ENCODE measurements around the gene RPH3AL. TPM values are rescaled to one million over a fixed set of nuclear protein-coding genes. Genes with fewer than 3 reads are reported as not detected.

RPH3AL gene
- total and polyA plus RNA-seq, 2 of the 8 experiments (the other 6 are each of a cell fraction or from before 2014, with no cell fraction given), result 5.6 to 5.8 TPM

- H3K27me3 ChIP-seq (replicated peaks in 1 of 4; ENCODE audit: control insufficient read depth in 3 of 4, extremely low read depth in 1 of 4, insufficient read depth in 3 of 4, low read length in 3 of 4), result no peaks in the 10 kb centered on the region
- H3K56ac ChIP-seq (replicated peaks; ENCODE audit: insufficient read length, low read depth, low read length), result no peak overlapping the region
- TF ChIP-seq SIX5 (IDR thresholded peaks at IDR 0.05; ENCODE audit: low read depth, low read length) (no peak), KDM1A (IDR thresholded peaks at IDR 0.05; ENCODE audit: borderline replicate concordance, low read length) (0 out of 2 replicates have a peak, but pooled peaks have one; percentile 10)
- no peaks in the 10 kb centered on the region for H4K20me1 ChIP-seq (replicated peaks in 1 of 2; ENCODE audit: control insufficient read depth in 1 of 2, insufficient read depth in 2 of 2, low read length in 2 of 2)
- POLR2A ChIA-PET (ENCODE audit: partially characterized antibody), result no interaction called here
- CTCF ChIA-PET (ENCODE audit: partially characterized antibody), result interaction anchor here (1.0 kb wide), 3 partner anchors 15 to 161 kb away, joined by 3 to 5 read pairs (median 3); no protein-coding TSS in a partner anchor
- no peak overlapping the region for H3K9ac ChIP-seq (replicated peaks in 1 of 4; ENCODE audit: extremely low read depth in 1 of 4, low read depth in 3 of 4, low read length in 3 of 4)
- no peak for DNase-seq (ENCODE audit: low read depth in 1 of 2, low spot score in 2 of 2)
- no peak overlapping the region for H3K18ac ChIP-seq (ENCODE audit: extremely low read depth, low read length)
- WGBS, 2 experiments (ENCODE audit: extremely low coverage in 1 of 2, insufficient coverage in 1 of 2, insufficient read length in 1 of 2, insufficient replicate concordance in 2 of 2, low coverage in 1 of 2, low lambda C conversion rate in 2 of 2, missing lambda C conversion rate in 1 of 2), result 89% methylated on average over 13 of the region's 13 CpGs; no CpG with 5 or more reads in 1 of the 2 experiments
- H3K23me2 ChIP-seq (ENCODE audit: low read depth, low read length), result no peaks in the 10 kb centered on the region
- peaks cover 0 to 15% (median 6%) of the 10 kb centered on the region in 4 experiments; a peak in 6 of 7 replicates for H3K4me1 ChIP-seq (replicated peaks in 1 of 4; ENCODE audit: control insufficient read depth in 3 of 4, insufficient read depth in 4 of 4, low read length in 3 of 4)
- H3K4me3 ChIP-seq (ENCODE audit: extremely low read depth in 1 of 4, insufficient read depth in 2 of 4, low read depth in 3 of 4, low read length in 4 of 4), result no peak overlapping the region
- no peak overlapping the region for H3K4me2 ChIP-seq (ENCODE audit: insufficient read depth in 1 of 2, low read depth in 2 of 2, low read length in 2 of 2)
- H3K79me2 ChIP-seq (ENCODE audit: control insufficient read depth in 1 of 2, insufficient read depth in 2 of 2, low read length in 2 of 2), result no peaks in the 10 kb centered on the region
- no peak overlapping the region for H3K23ac ChIP-seq (ENCODE audit: insufficient read length)
- H3K14ac ChIP-seq (ENCODE audit: insufficient read length), result no peak overlapping the region
- no peak overlapping the region for H4K8ac ChIP-seq (ENCODE audit: extremely low read depth, insufficient read depth, low read length)
- H2AFZ ChIP-seq (ENCODE audit: low read length), result no peak overlapping the region
- no peaks in the 10 kb centered on the region for H3K9me3 ChIP-seq (ENCODE audit: insufficient read depth in 2 of 2, low read depth in 1 of 2, low read length in 1 of 2)
- H4K91ac ChIP-seq (replicated peaks; ENCODE audit: insufficient read length, low read length), result no peak overlapping the region
- no peak overlapping the region for H3K4ac ChIP-seq (replicated peaks; ENCODE audit: insufficient read length, low read depth, low read length)
- H3K79me1 ChIP-seq (ENCODE audit: low read depth, low read length), result no peaks in the 10 kb centered on the region
- H3K27ac ChIP-seq (ENCODE audit: low read depth, low read length), result no peak overlapping the region
- H3K36me3 ChIP-seq (ENCODE audit: control insufficient read depth in 2 of 4, insufficient read depth in 4 of 4, low read length in 3 of 4), result no peaks in the 10 kb centered on the region
- H4K5ac ChIP-seq (ENCODE audit: insufficient read length, low read depth, low read length), result no peak overlapping the region
- H2BK120ac ChIP-seq (replicated peaks; ENCODE audit: low read depth, low read length), result no peak overlapping the region
- H2BK20ac ChIP-seq (ENCODE audit: low read length), result no peak overlapping the region
- H2AK5ac ChIP-seq (ENCODE audit: low read depth, low read length), result no peak overlapping the region
- no peak overlapping the region for H2BK15ac ChIP-seq (ENCODE audit: low read length)
- FAIRE-seq, result no peak
- H2BK5ac ChIP-seq (ENCODE audit: low read depth, low read length), result no peak overlapping the region
- H2BK12ac ChIP-seq (ENCODE audit: low read depth, low read length), result no peak overlapping the region
Measured at GRCh38 chr17:325270-326009, 27.2 kb downstream of the RPH3AL start.

Measured in H1 (cell line).